K562 (cell line): ENCODE measurements around the gene CAPS. TPM values are rescaled to one million over a fixed set of nuclear protein-coding genes. Genes with fewer than 3 reads are reported as not detected.
A peak's percentile ranks its signal among the peaks of the same experiment; 100 is the strongest.

Experiments
- ATF4 ChIP-seq: fragments of 450-650 bp; formaldehyde crosslinking; IDR thresholded peaks from 2 replicates; pipeline ENCODE4 v1.4.0; 2022; ENCODE audit warnings: mild to moderate bottlenecking, moderate library complexity
- C11orf30 ChIP-seq: fragments of 450-650 bp; IDR thresholded peaks from 2 replicates; pipeline ENCODE4 v1.6.1; 2016; ENCODE audit warnings: low read depth, mild to moderate bottlenecking
- CBFB ChIP-seq: sonication (generic); formaldehyde crosslinking; IDR thresholded peaks from 2 replicates; pipeline ENCODE4 v1.4.0; 2020; ENCODE audit warnings: mild to moderate bottlenecking, missing genetic modification reagents
- CHD7 ChIP-seq: fragments of 200-600 bp; sonication (generic); IDR thresholded peaks from one replicate; pipeline ENCODE4 v1.6.1; 2012; ENCODE audit warnings: mild to moderate bottlenecking, low read depth, low read length, inconsistent platforms
- CTBP1 ChIP-seq: fragments of 450-650 bp; IDR thresholded peaks from 2 replicates; pipeline ENCODE4 v1.6.1; 2016; ENCODE audit warnings: borderline replicate concordance
- HDAC3 ChIP-seq: fragments of 450-650 bp; IDR thresholded peaks from 2 replicates; pipeline ENCODE4 v1.6.1; 2018; ENCODE audit warnings: borderline replicate concordance, mild to moderate bottlenecking, moderate library complexity; ENCODE audit not compliant: partially characterized antibody
- HNRNPUL1 ChIP-seq: fragments of 200-400 bp; formaldehyde crosslinking; IDR thresholded peaks from 2 replicates; pipeline ENCODE4 v1.6.1; 2017; ENCODE audit warnings: low read length
- MEF2D ChIP-seq: conservative IDR thresholded peaks from 2 replicates; pipeline ENCODE4 v1.6.1; 2016; ENCODE audit warnings: low read depth, missing genetic modification characterization, missing compliant biosample characterization
- PCBP1 ChIP-seq: fragments of 200-400 bp; formaldehyde crosslinking; IDR thresholded peaks from 2 replicates; pipeline ENCODE4 v1.6.1; 2018; ENCODE audit warnings: mild to moderate bottlenecking, low read depth, low read length; ENCODE audit not compliant: poor library complexity, severe bottlenecking
- RBM14 ChIP-seq: fragments of 200-400 bp; formaldehyde crosslinking; IDR thresholded peaks from 2 replicates; pipeline ENCODE4 v1.6.1; 2018; ENCODE audit warnings: low read depth, mild to moderate bottlenecking, low read length, moderate library complexity, borderline replicate concordance; ENCODE audit not compliant: insufficient read depth
- TEAD1 ChIP-seq, 2 experiments: fragments of 450-650 bp in 1 of 2; sonication (generic) in 1 of 2; formaldehyde crosslinking; IDR thresholded peaks; 2 replicates each; pipeline versions ENCODE4 v1.4.0 to v1.8.0; 2020 to 2022; ENCODE audit warnings: mild to moderate bottlenecking in 2 of 2, missing genetic modification reagents in 1 of 2
- ZC3H4 ChIP-seq: sonication (generic); formaldehyde crosslinking; IDR thresholded peaks from 2 replicates; pipeline ENCODE4 v1.9.0; 2021; ENCODE audit warnings: missing genetic modification reagents, borderline replicate concordance
- ZNF561 ChIP-seq: fragments of 450-650 bp; formaldehyde crosslinking; conservative IDR thresholded peaks from 2 replicates; pipeline ENCODE4 v1.4.0; 2020; ENCODE audit warnings: mild to moderate bottlenecking, moderate library complexity
- ZNF75A ChIP-seq: fragments of 450-650 bp; formaldehyde crosslinking; IDR thresholded peaks from 2 replicates; pipeline ENCODE4 v1.4.0; 2020; ENCODE audit warnings: mild to moderate bottlenecking
- ZNF79 ChIP-seq: fragments of 250-450 bp; sonication (Bioruptor Pico); IDR thresholded peaks from 2 replicates; pipeline ENCODE4 v1.4.0; 2020; ENCODE audit warnings: low read depth, mild to moderate bottlenecking, moderate library complexity
- polyA plus RNA-seq, 8 experiments: library from polyadenylated mRNA; depleted of rRNA in 4 of 8; stranded (reverse) in 5 of 8; unstranded in 3 of 8; fragments of >200 nt; fragmentation: Nextera tagmentation in 2 of 8; fragmentation: Illumina TruSeq in 1 of 8; extraction: Ambion mirVana in 2 of 8; extraction: Trizol in 1 of 8; gene quantifications; 2 replicates each; pipeline versions ENCODE4 v1.2.1 to v1.2.3, GENCODE V29; 2011 to 2014; ENCODE audit warnings: inconsistent platforms in 1 of 8, missing spikeins in 1 of 8
- total RNA-seq, 7 experiments: library from RNA; depleted of rRNA in 6 of 7; stranded (reverse); fragments of >200 nt in 6 of 7; fragmentation: Illumina TruSeq in 2 of 7; extraction: Trizol in 2 of 7; gene quantifications; 2 replicates each; pipeline versions ENCODE4 v1.2.1 to v1.2.3, GENCODE V29; 2011 to 2021; ENCODE audit warnings: low replicate concordance in 1 of 7

CAPS gene
- total and polyA plus RNA-seq, 9 of the 15 experiments (the other 6 are each of a cell fraction or from before 2014, with no cell fraction given) = 0.15 to 4.0 (median 0.91) TPM

- TF ChIP-seq CHD7 (no peak), MEF2D (tag) (no peak), HDAC3 (no peak), ZNF79 (CRISPR knock-in tag) (no peak), HNRNPUL1 (no peak), RBM14 (no peak), PCBP1 (no peak), CBFB (CRISPR knock-in tag) (no peak), ZC3H4 (CRISPR knock-in tag) (no peak), C11orf30 (peak; percentile 97), ZNF561 (CRISPR knock-in tag) (no peak), TEAD1 (CRISPR knock-in tag; IDR thresholded peaks at IDR 0.05) (no peak; a peak in 1 of 4 replicates), ZNF75A (CRISPR knock-in tag) (0 out of 2 replicates have a peak, but pooled peaks have one; percentile 13), ATF4 (no peak), CTBP1 (0 out of 2 replicates have a peak, but pooled peaks have one; percentile 11)
These were observed 39.7 kb downstream of the CAPS start (continued) for GRCh38 chr19:5953680-5954213.
